ENCODE measurements around the gene NEK3. TPM values are rescaled to one million over a fixed set of nuclear protein-coding genes. Genes with fewer than 3 reads are reported as not detected.
"Not testable (repeated sequence)": the region's sequence is repeated elsewhere in the genome, so short reads cannot be mapped to it uniquely, and the experiment has no call there.

Gene NEK3
- total and polyA plus RNA-seq, 2 experiments from 2014 or later: 8.9 to 11.1 TPM

DNA sequence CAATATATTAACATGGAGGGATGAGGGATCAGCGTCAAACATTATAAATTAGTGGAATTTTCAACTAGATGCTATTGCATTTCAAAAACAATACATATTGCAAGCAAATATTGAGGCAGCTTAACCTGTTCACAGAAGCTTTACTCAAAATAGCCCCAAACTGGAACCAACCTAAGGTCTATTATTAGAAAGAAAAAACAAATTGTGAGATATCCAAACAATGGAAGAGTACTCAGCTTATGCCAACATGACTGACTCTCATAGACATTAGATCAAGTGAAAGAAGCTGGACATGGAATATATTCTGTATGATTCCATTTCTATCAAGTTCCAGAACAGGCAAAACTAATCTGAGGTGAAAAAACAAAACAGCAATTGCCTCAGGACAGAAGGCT, 27.6 kb upstream of the NEK3 start:
- no peak for TF ChIP-seq EZH2phosphoT487 (IDR thresholded peaks at IDR 0.05; ENCODE audit: insufficient read depth, low read depth)
- no peak for TF ChIP-seq EZH2 (IDR thresholded peaks at IDR 0.05; ENCODE audit: insufficient read depth, poor library complexity, severe bottlenecking)
- Histone ChIP-seq H3K27ac (no peak overlapping the region), H4K20me1 (ENCODE audit: insufficient read depth) (no peaks in the 10 kb centered on the region), H3K4me2 (ENCODE audit: unreplicated experiment) (no peak overlapping the region), H3K79me2 (ENCODE audit: insufficient read depth) (peaks cover 34% of the 10 kb centered on the region), H3K9ac (no peak overlapping the region), H3K4me3 (no peak overlapping the region), H3K27me3 (replicated peaks; ENCODE audit: insufficient read depth) (no peaks in the 10 kb centered on the region), H3F3A (ENCODE audit: insufficient read depth) (no peaks in the 10 kb centered on the region), H3K36me3 (ENCODE audit: low read depth) (peaks cover 4% of the 10 kb centered on the region; the same call in 1 of the 2 replicates), H3K9me2 (ENCODE audit: insufficient read depth) (no peaks in the 10 kb centered on the region), H3K4me1 (ENCODE audit: insufficient read depth) (no peaks in the 10 kb centered on the region), H2AFZ (no peak overlapping the region), H3K9me3 (ENCODE audit: low read depth) (no peaks in the 10 kb centered on the region)
- WGBS, 2 experiments (ENCODE audit: low coverage in 1 of 2, low lambda C conversion rate in 2 of 2, missing lambda C conversion rate in 2 of 2): 92 to 98% methylated on average over 1 of the region's 1 CpG
- no peak for DNase-seq
- in situ Hi-C loops (cut with MboI): no loop called here

DNA sequence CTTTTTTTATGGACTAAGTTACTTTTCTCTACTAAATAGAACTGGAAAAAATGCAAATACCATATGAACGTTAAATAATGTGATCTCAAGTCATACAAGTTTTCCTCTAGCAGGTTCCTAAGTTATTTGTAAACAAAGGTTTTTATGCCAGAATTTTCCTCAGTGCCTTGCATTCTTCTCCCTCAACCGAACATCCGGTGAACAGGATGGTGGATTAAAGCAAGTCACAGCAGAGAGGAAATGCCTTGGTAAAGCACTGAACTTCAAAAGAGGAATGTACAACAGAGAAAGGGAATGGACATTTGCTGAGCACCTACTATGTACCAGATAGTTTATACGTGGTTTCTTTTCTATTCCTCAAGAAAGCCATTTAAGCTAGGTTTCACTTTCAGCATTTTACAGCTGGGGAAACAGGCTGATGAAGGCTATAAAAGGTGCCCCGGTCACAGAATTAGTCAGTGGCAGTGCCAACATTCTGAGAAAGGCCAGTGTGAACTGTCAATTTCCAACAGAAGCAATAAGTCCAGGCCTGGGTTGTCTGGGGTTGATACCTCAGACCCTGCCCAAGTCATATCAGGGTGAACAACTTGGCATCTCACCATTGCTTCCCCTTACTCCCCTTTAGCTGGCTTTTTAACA, 22.0 kb upstream of the NEK3 start:
- H3K79me2 ChIP-seq (ENCODE audit: insufficient read depth); in situ Hi-C loops (cut with MboI); H3K27ac ChIP-seq; DNase-seq; H3K4me2 ChIP-seq (ENCODE audit: unreplicated experiment); H4K20me1 ChIP-seq (ENCODE audit: insufficient read depth); H3K9ac ChIP-seq; H3F3A ChIP-seq (ENCODE audit: insufficient read depth); H3K9me2 ChIP-seq (ENCODE audit: insufficient read depth); H3K36me3 ChIP-seq (ENCODE audit: low read depth); H2AFZ ChIP-seq; H3K4me3 ChIP-seq; H3K27me3 ChIP-seq (replicated peaks; ENCODE audit: insufficient read depth); H3K9me3 ChIP-seq (ENCODE audit: low read depth); H3K4me1 ChIP-seq (ENCODE audit: insufficient read depth): not testable (repeated sequence)
- WGBS, 2 experiments (ENCODE audit: low coverage in 1 of 2, low lambda C conversion rate in 2 of 2, missing lambda C conversion rate in 2 of 2): 65% methylated on average over 5 of the region's 5 CpGs

DNA sequence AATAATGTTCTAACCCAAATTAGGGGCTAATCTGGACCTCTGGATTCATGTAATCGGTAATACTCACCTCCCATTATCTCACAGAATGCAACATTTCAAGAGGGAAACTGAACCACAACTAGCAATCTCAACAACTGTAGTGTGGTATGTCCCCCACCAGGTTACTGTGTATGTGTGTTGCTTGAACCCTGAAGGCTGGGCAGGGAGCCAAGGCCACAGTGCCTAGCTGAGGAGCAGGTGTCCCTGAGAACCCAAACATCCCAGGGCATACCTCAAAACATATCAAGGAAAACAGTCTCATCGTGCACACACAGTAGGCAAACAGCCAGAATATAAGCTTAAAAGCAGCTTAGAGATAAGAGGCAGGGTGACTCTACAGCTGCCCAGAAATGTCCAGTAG, 20.5 kb upstream of the NEK3 start:
- H3K9me3 ChIP-seq (ENCODE audit: low read depth): no peaks in the 10 kb centered on the region
- no peak overlapping the region for H3K9ac ChIP-seq
- H3K36me3 ChIP-seq (ENCODE audit: low read depth): peaks cover 17% of the 10 kb centered on the region; the same call in 1 of the 2 replicates
- H3K4me1 ChIP-seq (ENCODE audit: insufficient read depth): no peaks in the 10 kb centered on the region
- DNase-seq: no peak
- in situ Hi-C loops (cut with MboI): no loop called here
- no peaks in the 10 kb centered on the region for H3K9me2 ChIP-seq (ENCODE audit: insufficient read depth)
- H3K4me3 ChIP-seq: no peak overlapping the region
- no peaks in the 10 kb centered on the region for H4K20me1 ChIP-seq (ENCODE audit: insufficient read depth)
- no peak overlapping the region for H2AFZ ChIP-seq
- H3K79me2 ChIP-seq (ENCODE audit: insufficient read depth): no peaks in the 10 kb centered on the region
- no peak overlapping the region for H3K4me2 ChIP-seq (ENCODE audit: unreplicated experiment)
- TF ChIP-seq EZH2 (IDR thresholded peaks at IDR 0.05; ENCODE audit: insufficient read depth, poor library complexity, severe bottlenecking) (no peak), EZH2phosphoT487 (IDR thresholded peaks at IDR 0.05; ENCODE audit: insufficient read depth, low read depth) (no peak)
- 95 to 97% methylated on average over 2 of the region's 2 CpGs for WGBS, 2 experiments (ENCODE audit: low coverage in 1 of 2, low lambda C conversion rate in 2 of 2, missing lambda C conversion rate in 2 of 2)
- no peaks in the 10 kb centered on the region for H3F3A ChIP-seq (ENCODE audit: insufficient read depth)
- H3K27me3 ChIP-seq (replicated peaks; ENCODE audit: insufficient read depth): no peaks in the 10 kb centered on the region
- no peak overlapping the region for H3K27ac ChIP-seq

DNA sequence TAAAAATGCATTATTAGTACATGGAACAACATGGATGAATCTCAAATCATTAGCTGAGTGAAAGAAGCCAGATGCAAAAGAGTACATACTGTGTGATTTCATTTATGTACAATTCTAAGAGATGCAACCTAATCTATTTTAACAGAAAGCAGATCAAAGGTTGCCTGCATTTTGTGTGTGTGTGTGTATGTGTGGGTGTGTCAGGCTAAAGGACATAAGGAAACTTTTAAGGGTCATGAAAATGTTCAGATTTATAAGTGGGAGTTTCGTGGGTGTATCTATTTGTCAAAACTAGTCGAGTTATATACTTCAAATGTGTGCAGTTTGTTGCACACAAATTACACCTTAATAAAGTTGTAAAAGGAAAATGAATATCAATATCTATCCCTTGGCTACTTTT, 17.9 kb upstream of the NEK3 start:
- TF ChIP-seq EZH2 (IDR thresholded peaks at IDR 0.05; ENCODE audit: insufficient read depth, poor library complexity, severe bottlenecking) (no peak), EZH2phosphoT487 (IDR thresholded peaks at IDR 0.05; ENCODE audit: insufficient read depth, low read depth) (no peak)
- DNase-seq: no peak
- Histone ChIP-seq H3K27me3 (replicated peaks; ENCODE audit: insufficient read depth) (no peaks in the 10 kb centered on the region), H3K4me3 (no peak overlapping the region), H4K20me1 (ENCODE audit: insufficient read depth) (no peaks in the 10 kb centered on the region), H3K9me2 (ENCODE audit: insufficient read depth) (no peaks in the 10 kb centered on the region), H3K9me3 (ENCODE audit: low read depth) (no peaks in the 10 kb centered on the region), H3K9ac (no peak overlapping the region), H2AFZ (no peak overlapping the region), H3K36me3 (ENCODE audit: low read depth) (peaks cover 21% of the 10 kb centered on the region; the same call in 1 of the 2 replicates), H3F3A (ENCODE audit: insufficient read depth) (no peaks in the 10 kb centered on the region), H3K4me2 (ENCODE audit: unreplicated experiment) (no peak overlapping the region), H3K79me2 (ENCODE audit: insufficient read depth) (no peaks in the 10 kb centered on the region), H3K27ac (no peak overlapping the region), H3K4me1 (ENCODE audit: insufficient read depth) (no peaks in the 10 kb centered on the region)
- 95 to 100% methylated on average over 2 of the region's 2 CpGs for WGBS, 2 experiments (ENCODE audit: low coverage in 1 of 2, low lambda C conversion rate in 2 of 2, missing lambda C conversion rate in 2 of 2)
- in situ Hi-C loops (cut with MboI): no loop called here

DNA sequence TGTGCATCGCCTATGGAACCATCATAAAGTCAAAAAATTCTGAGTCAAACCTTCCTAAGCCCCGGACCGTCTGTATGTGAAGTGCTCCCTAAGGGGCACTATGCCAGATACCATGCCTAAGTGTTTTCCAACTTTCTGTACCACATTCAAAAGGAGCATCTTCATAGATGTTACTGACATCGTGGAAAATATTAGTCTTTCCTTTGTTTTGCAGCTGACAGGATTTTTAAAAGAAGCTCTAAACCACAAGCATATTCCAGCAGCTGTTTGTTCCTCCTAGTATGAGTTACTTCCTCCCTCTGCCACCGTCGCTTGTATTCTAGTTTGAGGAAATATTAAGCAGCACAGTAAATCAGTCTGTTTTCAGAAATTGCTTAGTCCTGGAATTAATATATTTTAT, 14.6 kb upstream of the NEK3 start:
- DNase-seq; H3K9me2 ChIP-seq (ENCODE audit: insufficient read depth); H3K4me3 ChIP-seq; H4K20me1 ChIP-seq (ENCODE audit: insufficient read depth); H3K4me2 ChIP-seq (ENCODE audit: unreplicated experiment); H3K4me1 ChIP-seq (ENCODE audit: insufficient read depth); H3K27me3 ChIP-seq (replicated peaks; ENCODE audit: insufficient read depth); H3K9ac ChIP-seq; H2AFZ ChIP-seq; in situ Hi-C loops (cut with MboI); H3F3A ChIP-seq (ENCODE audit: insufficient read depth); H3K27ac ChIP-seq; H3K79me2 ChIP-seq (ENCODE audit: insufficient read depth); H3K9me3 ChIP-seq (ENCODE audit: low read depth): not testable (repeated sequence)
- peaks cover 29% of the 10 kb centered on the region; the same call in 1 of the 2 replicates for H3K36me3 ChIP-seq (ENCODE audit: low read depth)
- WGBS, 2 experiments (ENCODE audit: low coverage in 1 of 2, low lambda C conversion rate in 2 of 2, missing lambda C conversion rate in 2 of 2): 38 to 45% methylated on average over 6 of the region's 6 CpGs
